PFSK-1 (cell line): ENCODE results near the gene TXNDC5.

ENCODE experiments used
- POLR2AphosphoS5 ChIP-seq: IDR thresholded peaks from 2 replicates; pipeline ENCODE4 v1.6.1; 2012; ENCODE audit warnings: low read depth, mild to moderate bottlenecking, control low read depth, low read length, moderate library complexity
- REST ChIP-seq, 2 experiments: IDR thresholded peaks; 2 replicates each; pipeline versions ENCODE4 v1.6.1 to v1.8.0; 2011 to 2012; ENCODE audit warnings: low read depth in 2 of 2, low read length in 2 of 2, control low read depth in 1 of 2, inconsistent platforms in 1 of 2, mild to moderate bottlenecking in 1 of 2, moderate library complexity in 1 of 2; ENCODE audit not compliant: insufficient read depth in 1 of 2

DNA sequence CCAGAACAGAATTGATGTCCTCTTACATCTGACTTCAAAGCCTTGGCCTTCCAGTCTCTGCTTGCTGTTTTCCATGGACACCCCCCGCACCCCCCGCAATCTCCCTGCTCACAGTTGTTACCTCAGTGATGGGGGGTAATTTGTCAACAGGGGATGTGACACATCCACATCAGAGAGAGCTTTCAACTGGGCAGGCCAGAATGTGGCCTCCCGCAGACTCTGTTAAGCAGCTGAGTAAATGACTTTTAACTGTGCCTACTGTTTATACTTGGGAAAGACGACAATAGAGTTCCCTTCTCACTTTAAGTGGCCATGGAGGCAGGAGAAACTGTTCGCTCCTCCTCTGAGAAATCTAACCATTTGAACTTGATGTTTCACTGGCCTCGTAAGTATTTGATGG, 51.0 kb downstream of the TXNDC5 start:
- TF ChIP-seq POLR2AphosphoS5: no peak
- no peak for TF ChIP-seq REST (IDR thresholded peaks at IDR 0.05; ENCODE audit: insufficient read depth in 1 of 2, low read depth in 2 of 2, low read length in 2 of 2)
